HG03558 (cell line): ENCODE results near the gene PCED1A.

ENCODE experiments used
- ATAC-seq: cut with Tn5 transposase; IDR thresholded peaks from one replicate; pipeline ENCODE4 v1.9.1; 2021; ENCODE audit warnings: moderate number of reproducible peaks; ENCODE audit not compliant: unreplicated experiment; ENCODE audit errors: extremely low read depth

The PCED1A gene

GRCh38 chr20:2867081-2867864, 26.8 kb upstream of the PCED1A start:
- no peak for ATAC-seq

- ATAC-seq = no peak
These were observed 25.8 kb upstream of the PCED1A start for GRCh38 chr20:2866236-2866635.

- ATAC-seq = no peak
These were observed 25.2 kb upstream of the PCED1A start for GRCh38 chr20:2865630-2866029.

- no peak for ATAC-seq
These were observed 24.6 kb upstream of the PCED1A start for GRCh38 chr20:2865101-2865500.

- no peak for ATAC-seq
These were observed 24.2 kb upstream of the PCED1A start for GRCh38 chr20:2864626-2865025.

- ATAC-seq = no peak
These were observed 19.1 kb upstream of the PCED1A start for GRCh38 chr20:2859330-2860121.

GRCh38 chr20:2858591-2858990, 18.1 kb upstream of the PCED1A start:
- no peak for ATAC-seq

- ATAC-seq = no peak
These were observed 10.6 kb upstream of the PCED1A start for GRCh38 chr20:2851086-2851485.

GRCh38 chr20:2849529-2849928, 9.1 kb upstream of the PCED1A start:
- ATAC-seq = no peak

GRCh38 chr20:2847802-2848201, 7.3 kb upstream of the PCED1A start:
- ATAC-seq = no peak

GRCh38 chr20:2846698-2847097, 6.2 kb upstream of the PCED1A start:
- no peak for ATAC-seq

- no peak for ATAC-seq
These were observed 5.2 kb upstream of the PCED1A start for GRCh38 chr20:2845607-2846006.

- no peak for ATAC-seq
These were observed 594 bp upstream of the PCED1A start for GRCh38 chr20:2840967-2841531.

GRCh38 chr20:2839732-2840137, 720 bp downstream of the PCED1A start:
- ATAC-seq = no peak

GRCh38 chr20:2838847-2839671, 1.4 kb downstream of the PCED1A start:
- ATAC-seq = no peak

- no peak for ATAC-seq
These were observed 2.2 kb downstream of the PCED1A start for GRCh38 chr20:2838170-2838797.

GRCh38 chr20:2837221-2837960, 3.1 kb downstream of the PCED1A start:
- no peak for ATAC-seq

- no peak for ATAC-seq
These were observed 4.4 kb downstream of the PCED1A start for GRCh38 chr20:2836035-2836434.

GRCh38 chr20:2835331-2835796, 5.1 kb downstream of the PCED1A start:
- ATAC-seq = no peak
